ENCODE results near the gene KLB. TPM values are rescaled to one million over a fixed set of nuclear protein-coding genes. Genes with fewer than 3 reads are reported as not detected.

The KLB gene
- total and polyA plus RNA-seq, 2 of the 4 experiments (the other 2 are of a cell fraction), result not detected

GRCh38 chr4:39451423-39452023 is 44.8 kb downstream of the KLB start:
- H2AFZ ChIP-seq (replicated peaks; ENCODE audit: low read length, poor library complexity), result no peak overlapping the region
- ATAC-seq (ENCODE audit: low read depth) (no peak), DNase-seq (no peak)
- H2AK9ac ChIP-seq (replicated peaks; ENCODE audit: low read depth, low read length, poor library complexity), result no peak overlapping the region
- no peak overlapping the region for H2BK120ac ChIP-seq (ENCODE audit: low read depth, low read length)
- TF ChIP-seq SMC3 (IDR thresholded peaks at IDR 0.05; ENCODE audit: low read depth, low read length) (no peak), USF2 (IDR thresholded peaks at IDR 0.05; ENCODE audit: low read depth, low read length) (no peak), RFX5 (IDR thresholded peaks at IDR 0.05; ENCODE audit: low read depth, low read length) (no peak), MAFK (IDR thresholded peaks at IDR 0.05; ENCODE audit: low read depth, low read length) (no peak), RAD21 (IDR thresholded peaks at IDR 0.05; ENCODE audit: low read length) (no peak)
- H4K91ac ChIP-seq (ENCODE audit: insufficient read depth, low read depth, low read length), result no peak overlapping the region
- no peak overlapping the region for H3K23ac ChIP-seq (ENCODE audit: low read depth, low read length)
- H4K8ac ChIP-seq (ENCODE audit: low read depth in 2 of 2, low read length in 2 of 2), result no peak overlapping the region
- intact Hi-C loops (cut with micrococcal nuclease), result no loop called here
- no peak overlapping the region for H3K9ac ChIP-seq (ENCODE audit: low read depth, low read length)
- WGBS, 2 experiments (ENCODE audit: extremely low coverage in 2 of 2, insufficient read length in 1 of 2), result 100% methylated on average over 1 of the region's 6 CpGs; no CpG with 5 or more reads in 1 of the 2 experiments
- in situ Hi-C loops (cut with MboI; ENCODE audit: low sequenced_read_pairs), result no loop called here
- no peak overlapping the region for H2BK15ac ChIP-seq (ENCODE audit: low read depth, low read length)
- H2AK5ac ChIP-seq (ENCODE audit: low read depth, low read length), result no peak overlapping the region
- peaks cover under 1% of the 10 kb centered on the region; the same call in 1 of the 2 replicates for H3K9me1 ChIP-seq (ENCODE audit: insufficient read depth, low read length)
- peaks cover 35% of the 10 kb centered on the region for H3K36me3 ChIP-seq (ENCODE audit: control insufficient read depth, insufficient read depth, low read length)
- H3K4me2 ChIP-seq (ENCODE audit: low read depth, low read length), result no peak overlapping the region
- dilution Hi-C loops (cut with HindIII; ENCODE audit: low sequenced_read_pairs, unreplicated experiment), result no loop called here
- no peak overlapping the region for H3K4me3 ChIP-seq (ENCODE audit: insufficient read depth, low read depth, low read length)
- no peak overlapping the region for H3K4ac ChIP-seq (ENCODE audit: low read depth, low read length)
- H3K56ac ChIP-seq (ENCODE audit: extremely low read depth, insufficient read depth, low read length), result no peak overlapping the region
- no TSS peak for BruUV-seq (replicated peaks)
- H3K14ac ChIP-seq (replicated peaks; ENCODE audit: low read depth, low read length), result no peak overlapping the region
- no peak overlapping the region for H3K18ac ChIP-seq (ENCODE audit: low read depth, low read length)
- no peak overlapping the region for H3K27ac ChIP-seq (ENCODE audit: insufficient read depth, low read length)
- H3K9me3 ChIP-seq (ENCODE audit: control insufficient read depth, insufficient read depth, low read length), result no peaks in the 10 kb centered on the region
- H2BK5ac ChIP-seq (ENCODE audit: low read depth, low read length, poor library complexity, severe bottlenecking), result no peak overlapping the region
- H4K20me1 ChIP-seq (ENCODE audit: insufficient read depth, low read length), result peaks cover 43% of the 10 kb centered on the region
- H3K4me1 ChIP-seq (ENCODE audit: control insufficient read depth, insufficient read depth, low read length), result peaks cover 4% of the 10 kb centered on the region
- no peaks in the 10 kb centered on the region for H3K27me3 ChIP-seq (ENCODE audit: control insufficient read depth, insufficient read depth, low read length)
- peaks cover 19 to 37% of the 10 kb centered on the region in 2 experiments for H3K79me1 ChIP-seq (ENCODE audit: low read depth in 1 of 2, low read length in 2 of 2)
- ChIA-PET CTCF (interaction anchor here (0.6 kb wide), 1 partner anchor 117 kb away, joined by 3 read pairs; no protein-coding TSS in a partner anchor), POLR2A (ENCODE audit: unreplicated experiment) (no interaction called here)
- no peak overlapping the region for H2BK20ac ChIP-seq (ENCODE audit: low read depth, low read length)
- no peak overlapping the region for H4K5ac ChIP-seq (ENCODE audit: low read depth, low read length)
